Neural progenitor cell (in vitro differentiated cells): Measurements from ENCODE around the gene FRS3.

Experiments used
- CTCF ChIP-seq: fragments of 200-600 bp; sonication (generic); IDR thresholded peaks from 2 replicates; pipeline ENCODE4 v1.5.1; 2017; ENCODE audit warnings: antibody characterized with exemption, mild to moderate bottlenecking
- EZH2 ChIP-seq: fragments of 200-600 bp; sonication (generic); IDR thresholded peaks from 2 replicates; pipeline ENCODE4 v1.6.1; 2017; ENCODE audit warnings: antibody characterized with exemption, mild to moderate bottlenecking, moderate library complexity
- EZH2phosphoT487 ChIP-seq: fragments of 200-600 bp; sonication (generic); IDR thresholded peaks from 2 replicates; pipeline ENCODE4 v1.6.1; 2017; ENCODE audit warnings: antibody characterized with exemption

GRCh38 chr6:41757271-41757670 is 22.4 kb downstream of the FRS3 start:
- TF ChIP-seq EZH2 (no peak), CTCF (no peak), EZH2phosphoT487 (no peak)
